K562 (cell line): ENCODE data around the gene CCDC87. TPM values are rescaled to one million over a fixed set of nuclear protein-coding genes. Genes with fewer than 3 reads are reported as not detected.

Source experiments
- CCNT2 ChIP-seq: IDR thresholded peaks from 2 replicates; pipeline ENCODE4 v1.6.1; 2011; ENCODE audit warnings: borderline replicate concordance, low read depth, mild to moderate bottlenecking, moderate library complexity, mixed read lengths, low read length; ENCODE audit not compliant: insufficient read length; ENCODE audit errors: extremely low read depth
- CEBPG ChIP-seq, 3 experiments: fragments of 200-800 bp in 1 of 3; sonication (Bioruptor generic) in 1 of 3; sonication (generic) in 1 of 3; formaldehyde crosslinking in 1 of 3; IDR thresholded peaks in 2 of 3; conservative IDR thresholded peaks in 1 of 3; 2 replicates each; pipeline versions ENCODE4 v1.6.1 to v1.8.0; 2016 to 2022; ENCODE audit warnings: missing compliant biosample characterization in 2 of 3, missing genetic modification characterization in 2 of 3, mild to moderate bottlenecking in 1 of 3, missing genetic modification reagents in 1 of 3
- DNMT1 ChIP-seq: fragments of 450-650 bp; IDR thresholded peaks from 2 replicates; pipeline ENCODE4 v1.6.1; 2016; ENCODE audit warnings: antibody characterized with exemption, mild to moderate bottlenecking
- EP300 ChIP-seq: IDR thresholded peaks from 2 replicates; pipeline ENCODE4 v1.6.1; 2012; ENCODE audit warnings: low read length, improper control_type of control experiment
- FOXK1 ChIP-seq: sonication (generic); formaldehyde crosslinking; IDR thresholded peaks from 2 replicates; pipeline ENCODE4 v1.8.0; 2022; ENCODE audit warnings: missing genetic modification reagents, mild to moderate bottlenecking, borderline replicate concordance
- JUNB ChIP-seq: fragments of 450-650 bp; formaldehyde crosslinking; conservative IDR thresholded peaks from 2 replicates; pipeline ENCODE4 v1.4.0; 2020; ENCODE audit warnings: mild to moderate bottlenecking
- KHSRP ChIP-seq: fragments of 450-650 bp; IDR thresholded peaks from 2 replicates; pipeline ENCODE4 v1.6.1; 2017
- MBD1 ChIP-seq: fragments of 250-450 bp; sonication (Bioruptor Pico); IDR thresholded peaks from 2 replicates; pipeline ENCODE4 v1.8.0; 2022; ENCODE audit warnings: inconsistent platforms
- MCM2 ChIP-seq: fragments of 450-650 bp; IDR thresholded peaks from 2 replicates; pipeline ENCODE4 v1.6.1; 2017; ENCODE audit warnings: low read depth, mild to moderate bottlenecking
- MTA3 ChIP-seq: fragments of 450-650 bp; formaldehyde crosslinking; IDR thresholded peaks from 2 replicates; pipeline ENCODE4 v1.6.1; 2017; ENCODE audit warnings: mild to moderate bottlenecking, borderline replicate concordance
- NELFE ChIP-seq: IDR thresholded peaks from 2 replicates; pipeline ENCODE4 v1.6.1; 2011; ENCODE audit warnings: mild to moderate bottlenecking; ENCODE audit not compliant: insufficient read depth, insufficient read length
- RNF219 ChIP-seq: fragments of 250-450 bp; sonication (Bioruptor Pico); IDR thresholded peaks from 2 replicates; pipeline ENCODE4 v1.5.0; 2022; ENCODE audit warnings: mild to moderate bottlenecking
- ZFP30 ChIP-seq: fragments of 250-450 bp; sonication (Bioruptor Pico); IDR thresholded peaks from 2 replicates; pipeline ENCODE4 v1.8.0; 2022; ENCODE audit warnings: moderate library complexity, mild to moderate bottlenecking, inconsistent platforms, borderline replicate concordance
- polyA plus RNA-seq, 8 experiments: library from polyadenylated mRNA; depleted of rRNA in 4 of 8; stranded (reverse) in 5 of 8; unstranded in 3 of 8; fragments of >200 nt; fragmentation: Nextera tagmentation in 2 of 8; fragmentation: Illumina TruSeq in 1 of 8; extraction: Ambion mirVana in 2 of 8; extraction: Trizol in 1 of 8; gene quantifications; 2 replicates each; pipeline versions ENCODE4 v1.2.1 to v1.2.3, GENCODE V29; 2011 to 2014; ENCODE audit warnings: inconsistent platforms in 1 of 8, missing spikeins in 1 of 8
- total RNA-seq, 7 experiments: library from RNA; depleted of rRNA in 6 of 7; stranded (reverse); fragments of >200 nt in 6 of 7; fragmentation: Illumina TruSeq in 2 of 7; extraction: Trizol in 2 of 7; gene quantifications; 2 replicates each; pipeline versions ENCODE4 v1.2.1 to v1.2.3, GENCODE V29; 2011 to 2021; ENCODE audit warnings: low replicate concordance in 1 of 7
- TF ChIP-seq, protein P1 (sequence below): IDR thresholded peaks from 2 replicates; pipeline ENCODE4 v1.6.1; 2016; ENCODE audit warnings: missing genetic modification characterization, missing compliant biosample characterization
- TF ChIP-seq, protein P2 (sequence below), 2 experiments: fragments of 450-650 bp in 1 of 2; IDR thresholded peaks; 2 replicates each; pipeline ENCODE4 v1.6.1; 2011 to 2017; ENCODE audit warnings: low read depth in 2 of 2, antibody characterized with exemption in 1 of 2, borderline replicate concordance in 1 of 2, low read length in 1 of 2, mild to moderate bottlenecking in 1 of 2, mixed read lengths in 1 of 2; ENCODE audit not compliant: control insufficient read depth in 1 of 2
- TF ChIP-seq, protein P3 (sequence below): sonication (generic); IDR thresholded peaks from 2 replicates; pipeline ENCODE4 v1.6.1; 2016

Gene CCDC87
- total and polyA plus RNA-seq, 9 of the 15 experiments (the other 6 are each of a cell fraction or from before 2014, with no cell fraction given) = 0.03 to 0.44 (median 0.15) TPM; not detected in 1

DNA sequence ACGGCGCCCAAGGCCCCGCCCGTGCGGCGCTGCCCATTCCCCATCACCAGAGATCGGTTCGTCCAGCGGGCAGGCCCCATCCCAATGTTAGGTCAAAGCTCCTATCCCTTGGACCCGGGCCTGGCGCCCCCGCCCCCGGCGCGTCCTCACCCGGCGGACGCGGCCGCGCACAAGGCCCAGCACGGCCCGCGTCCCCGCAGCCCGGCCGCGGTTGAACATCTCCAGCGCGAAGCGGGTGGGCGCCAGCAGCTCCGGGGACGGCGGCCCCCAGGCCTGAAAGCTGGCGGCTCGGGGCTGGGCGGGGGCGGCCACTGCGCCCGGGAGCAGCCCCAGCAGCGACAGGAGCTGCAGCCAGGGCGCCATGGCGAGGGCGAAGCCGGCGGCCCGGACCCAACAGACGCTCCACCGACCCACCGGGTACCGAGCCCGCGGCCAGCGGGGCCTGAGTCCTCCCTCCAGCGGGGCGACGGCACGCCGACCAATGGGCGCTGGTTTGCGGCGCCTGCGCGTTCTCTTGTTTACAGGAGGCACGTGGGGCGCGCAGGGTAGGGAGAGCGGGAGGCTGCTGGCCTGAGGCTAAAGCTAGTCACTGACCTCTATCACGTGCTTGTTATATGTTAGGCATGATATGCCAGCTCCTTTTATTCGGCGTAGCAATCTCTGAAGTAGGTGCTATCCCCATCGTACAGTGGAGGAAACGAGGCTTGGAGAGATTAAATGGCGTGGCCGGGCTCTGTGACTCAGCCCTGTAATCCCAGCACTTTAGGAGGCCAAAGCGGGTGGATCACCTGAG is 24.5 kb downstream of the CCDC87 start, which contains the start of gene CTSF (continued):
- TF ChIP-seq FOXK1 = peak; percentile 98
- no peak for TF ChIP-seq JUNB (CRISPR knock-in tag)
- TF ChIP-seq ZFP30 = no peak
- no peak for TF ChIP-seq MCM2
- TF ChIP-seq, protein P1, sequence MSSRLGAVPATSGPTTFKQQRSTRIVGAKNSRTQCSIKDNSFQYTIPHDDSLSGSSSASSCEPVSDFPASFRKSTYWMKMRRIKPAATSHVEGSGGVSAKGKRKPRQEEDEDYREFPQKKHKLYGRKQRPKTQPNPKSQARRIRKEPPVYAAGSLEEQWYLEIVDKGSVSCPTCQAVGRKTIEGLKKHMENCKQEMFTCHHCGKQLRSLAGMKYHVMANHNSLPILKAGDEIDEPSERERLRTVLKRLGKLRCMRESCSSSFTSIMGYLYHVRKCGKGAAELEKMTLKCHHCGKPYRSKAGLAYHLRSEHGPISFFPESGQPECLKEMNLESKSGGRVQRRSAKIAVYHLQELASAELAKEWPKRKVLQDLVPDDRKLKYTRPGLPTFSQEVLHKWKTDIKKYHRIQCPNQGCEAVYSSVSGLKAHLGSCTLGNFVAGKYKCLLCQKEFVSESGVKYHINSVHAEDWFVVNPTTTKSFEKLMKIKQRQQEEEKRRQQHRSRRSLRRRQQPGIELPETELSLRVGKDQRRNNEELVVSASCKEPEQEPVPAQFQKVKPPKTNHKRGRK (tag) = no peak
- no peak for TF ChIP-seq RNF219 (CRISPR knock-in tag)
- no peak for TF ChIP-seq DNMT1
- TF ChIP-seq MTA3 = no peak
- TF ChIP-seq, protein P2, sequence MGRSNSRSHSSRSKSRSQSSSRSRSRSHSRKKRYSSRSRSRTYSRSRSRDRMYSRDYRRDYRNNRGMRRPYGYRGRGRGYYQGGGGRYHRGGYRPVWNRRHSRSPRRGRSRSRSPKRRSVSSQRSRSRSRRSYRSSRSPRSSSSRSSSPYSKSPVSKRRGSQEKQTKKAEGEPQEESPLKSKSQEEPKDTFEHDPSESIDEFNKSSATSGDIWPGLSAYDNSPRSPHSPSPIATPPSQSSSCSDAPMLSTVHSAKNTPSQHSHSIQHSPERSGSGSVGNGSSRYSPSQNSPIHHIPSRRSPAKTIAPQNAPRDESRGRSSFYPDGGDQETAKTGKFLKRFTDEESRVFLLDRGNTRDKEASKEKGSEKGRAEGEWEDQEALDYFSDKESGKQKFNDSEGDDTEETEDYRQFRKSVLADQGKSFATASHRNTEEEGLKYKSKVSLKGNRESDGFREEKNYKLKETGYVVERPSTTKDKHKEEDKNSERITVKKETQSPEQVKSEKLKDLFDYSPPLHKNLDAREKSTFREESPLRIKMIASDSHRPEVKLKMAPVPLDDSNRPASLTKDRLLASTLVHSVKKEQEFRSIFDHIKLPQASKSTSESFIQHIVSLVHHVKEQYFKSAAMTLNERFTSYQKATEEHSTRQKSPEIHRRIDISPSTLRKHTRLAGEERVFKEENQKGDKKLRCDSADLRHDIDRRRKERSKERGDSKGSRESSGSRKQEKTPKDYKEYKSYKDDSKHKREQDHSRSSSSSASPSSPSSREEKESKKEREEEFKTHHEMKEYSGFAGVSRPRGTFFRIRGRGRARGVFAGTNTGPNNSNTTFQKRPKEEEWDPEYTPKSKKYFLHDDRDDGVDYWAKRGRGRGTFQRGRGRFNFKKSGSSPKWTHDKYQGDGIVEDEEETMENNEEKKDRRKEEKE (IDR thresholded peaks at IDR 0.05; ENCODE audit: borderline replicate concordance in 1 of 2, control insufficient read depth in 1 of 2, low read depth in 2 of 2, low read length in 1 of 2) = no peak
- no peak for TF ChIP-seq MBD1 (CRISPR knock-in tag)
- no peak for TF ChIP-seq NELFE
- no peak for TF ChIP-seq EP300
- no peak for TF ChIP-seq KHSRP
- TF ChIP-seq CEBPG (CRISPR knock-in tag; IDR thresholded peaks at IDR 0.05) = no peak; the same call in 1 of the 2 replicates
- no peak for TF ChIP-seq CEBPG (tag; conservative IDR thresholded peaks at IDR 0.05 in 1 of 2, IDR thresholded peaks at IDR 0.05 in 1 of 2)
- no peak for TF ChIP-seq CCNT2
- TF ChIP-seq, protein P3, sequence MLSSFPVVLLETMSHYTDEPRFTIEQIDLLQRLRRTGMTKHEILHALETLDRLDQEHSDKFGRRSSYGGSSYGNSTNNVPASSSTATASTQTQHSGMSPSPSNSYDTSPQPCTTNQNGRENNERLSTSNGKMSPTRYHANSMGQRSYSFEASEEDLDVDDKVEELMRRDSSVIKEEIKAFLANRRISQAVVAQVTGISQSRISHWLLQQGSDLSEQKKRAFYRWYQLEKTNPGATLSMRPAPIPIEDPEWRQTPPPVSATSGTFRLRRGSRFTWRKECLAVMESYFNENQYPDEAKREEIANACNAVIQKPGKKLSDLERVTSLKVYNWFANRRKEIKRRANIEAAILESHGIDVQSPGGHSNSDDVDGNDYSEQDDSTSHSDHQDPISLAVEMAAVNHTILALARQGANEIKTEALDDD = 0 out of 2 replicates have a peak, but pooled peaks have one; percentile 19
